AML-193 (cell line): Measurements from ENCODE around the gene HOXA6.

Experiments
- DNase-seq, 2 experiments: peaks; one replicate each; lab custom pipeline; 2025; lab: John Stamatoyannopoulos, UW

The HOXA6 gene

DNA sequence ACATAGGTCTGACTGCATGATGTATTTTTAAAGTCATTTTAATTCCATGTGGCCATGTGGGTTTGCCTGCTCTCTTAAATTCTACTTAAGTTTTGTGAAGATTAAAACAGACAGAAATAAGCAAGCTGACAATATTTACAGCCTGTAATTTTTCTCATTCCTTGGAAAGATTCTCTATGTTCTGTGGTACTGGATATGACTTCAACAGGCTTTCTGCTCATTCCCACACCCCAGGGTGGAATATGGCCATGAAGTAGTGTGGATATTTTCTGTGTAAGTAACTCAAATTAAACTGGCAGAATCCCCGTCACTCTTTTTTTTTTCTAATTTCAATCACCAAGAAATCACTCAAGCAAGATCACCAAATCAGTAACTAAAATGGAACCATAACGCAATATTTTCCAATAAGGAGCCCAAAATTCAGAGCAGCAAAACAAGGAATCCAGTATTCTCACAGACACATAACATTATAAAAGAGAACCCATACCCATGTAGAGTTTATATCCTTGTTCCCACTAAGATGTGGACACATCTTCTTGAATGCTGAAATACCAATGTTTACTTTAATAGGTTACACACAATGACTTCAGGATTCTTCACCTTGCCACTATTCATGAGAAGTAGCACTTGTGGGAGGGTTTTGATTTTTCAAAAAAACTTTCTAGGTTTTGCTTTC is 9.8 kb downstream of the HOXA6 start:
- no peak for DNase-seq

DNA sequence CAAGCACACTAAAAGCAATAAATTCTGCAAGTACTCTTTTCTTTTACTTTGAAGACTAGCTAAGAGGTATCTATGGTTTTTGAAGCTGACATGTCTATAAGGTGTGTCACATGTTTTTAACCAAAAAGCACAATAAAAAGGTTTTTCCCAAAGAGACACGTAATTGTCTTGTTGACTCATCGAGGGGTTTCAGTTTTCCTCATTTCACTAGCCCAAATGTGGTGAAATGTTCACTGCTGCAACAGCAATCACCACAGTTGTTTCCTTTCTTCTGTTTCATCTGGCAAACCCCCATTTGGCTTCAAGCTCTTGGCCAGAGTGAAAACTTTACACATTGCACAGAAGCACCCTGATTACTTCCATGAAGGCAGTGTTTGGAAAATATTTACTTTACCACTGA is 13.2 kb downstream of the HOXA6 start:
- DNase-seq = peak; percentile 9 to 18

DNA sequence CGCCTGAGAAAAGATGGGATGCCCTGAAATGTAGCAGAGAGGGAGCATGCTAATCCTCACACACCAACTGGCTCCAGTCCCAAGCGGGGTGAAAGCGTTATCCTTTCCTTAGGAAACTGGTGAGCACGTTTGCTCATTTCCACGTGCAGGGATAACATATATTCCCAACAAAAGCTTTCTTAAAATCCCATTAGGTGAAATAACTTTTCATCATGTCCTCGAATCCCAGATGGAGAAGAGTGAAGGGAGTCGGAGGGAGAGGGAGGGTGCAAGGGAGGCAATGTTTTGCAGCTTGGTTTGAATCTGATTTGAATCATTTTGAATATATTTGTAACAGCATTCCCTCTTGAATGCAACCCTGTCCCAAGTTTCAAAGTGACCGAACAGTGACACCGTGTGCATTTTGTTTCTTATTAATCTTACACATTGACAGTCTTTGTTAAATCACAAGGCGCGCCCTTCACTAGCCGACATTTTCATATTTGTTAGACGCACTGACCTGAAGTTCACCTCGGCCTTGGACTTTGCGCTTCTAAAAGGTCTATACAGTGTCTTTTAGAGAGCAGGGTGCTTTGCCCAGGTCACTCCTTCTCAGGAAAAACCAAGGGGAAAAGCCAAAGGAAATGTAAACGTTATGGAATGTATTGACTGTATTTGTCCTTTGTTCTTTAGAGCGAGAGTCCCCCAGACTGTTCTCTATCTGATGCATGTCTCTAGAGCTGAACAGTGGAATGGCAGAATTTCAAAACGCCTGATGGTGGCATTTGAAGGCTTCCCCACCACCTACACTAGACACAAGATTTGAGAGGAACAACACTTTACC is 14.0 kb downstream of the HOXA6 start:
- DNase-seq = no peak

DNA sequence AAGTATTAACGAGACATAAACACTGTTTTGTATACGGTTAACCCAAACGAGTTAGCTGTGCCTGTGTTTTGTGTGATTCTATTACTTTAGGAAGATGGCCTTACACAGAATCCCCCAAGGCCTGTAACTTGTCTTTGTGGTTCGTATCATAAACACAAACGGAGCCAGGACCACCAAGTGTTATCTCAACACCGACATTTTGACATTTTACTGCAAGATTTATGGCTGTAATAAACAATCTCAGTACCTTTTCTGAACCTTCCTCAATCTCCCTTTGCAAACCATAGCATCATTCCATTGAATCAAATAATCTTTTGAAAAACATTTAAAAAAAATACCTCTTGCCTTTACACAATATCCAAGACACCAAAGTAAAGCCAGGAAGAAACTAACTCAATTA is 14.6 kb downstream of the HOXA6 start:
- no peak for DNase-seq

GRCh38 chr7:27132214-27132613 is 15.4 kb downstream of the HOXA6 start:
- no peak for DNase-seq

- no peak for DNase-seq
Observed at GRCh38 chr7:27131390-27131819, 16.2 kb downstream of the HOXA6 start.

DNA sequence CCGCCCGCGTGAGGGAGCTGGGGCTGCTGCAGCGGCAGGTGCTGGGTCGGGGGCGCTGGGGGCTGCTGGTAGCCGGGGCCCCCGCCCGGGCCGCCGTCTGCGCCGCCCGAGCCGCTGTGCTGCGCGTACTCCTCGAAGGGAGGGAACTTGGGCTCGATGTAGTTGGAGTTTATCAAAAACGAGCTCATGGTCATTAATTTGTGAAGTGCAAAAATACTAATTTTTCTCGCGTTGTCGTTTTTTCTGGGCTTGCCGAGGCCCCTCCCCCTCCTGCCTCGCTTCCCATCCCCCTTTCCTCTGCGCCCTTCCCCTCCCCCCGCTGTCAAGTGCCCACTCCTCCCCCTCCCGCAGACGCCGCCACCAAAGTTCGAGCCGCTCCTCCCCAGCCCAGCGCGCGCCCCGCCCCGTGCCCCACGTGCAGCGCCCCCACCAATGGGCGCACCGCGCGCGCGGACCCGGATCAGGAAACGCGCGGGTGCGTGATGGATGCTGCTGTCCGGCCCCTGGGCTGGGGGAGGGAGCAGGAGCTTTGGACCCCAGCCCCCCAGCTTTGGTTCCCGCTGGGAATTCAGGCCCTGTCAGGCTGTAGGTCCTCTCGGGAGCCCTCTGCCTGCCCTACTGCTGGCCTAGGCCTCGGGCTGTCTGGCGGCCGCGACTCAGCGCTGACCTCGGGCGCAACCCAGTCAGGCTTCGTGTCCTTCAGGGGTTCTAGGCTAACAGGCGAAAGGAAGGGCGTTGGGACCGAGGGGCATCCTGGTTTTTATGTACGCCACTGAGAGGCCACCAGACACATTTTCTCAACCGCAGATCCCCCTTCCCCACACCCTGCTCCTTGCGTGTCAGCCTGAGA is 16.8 kb downstream of the HOXA6 start, which contains the start of gene HOXA4:
TSS of gene HOXA4 (minus strand) at position 218 of the 850 bp plus-strand sequence. CDS start at position 194, 24 bp downstream.
- no peak for DNase-seq

- no peak for DNase-seq
Observed at GRCh38 chr7:27129729-27130539, 17.6 kb downstream of the HOXA6 start.

GRCh38 chr7:27128776-27129728 is 18.5 kb downstream of the HOXA6 start:
- DNase-seq = no peak

DNA sequence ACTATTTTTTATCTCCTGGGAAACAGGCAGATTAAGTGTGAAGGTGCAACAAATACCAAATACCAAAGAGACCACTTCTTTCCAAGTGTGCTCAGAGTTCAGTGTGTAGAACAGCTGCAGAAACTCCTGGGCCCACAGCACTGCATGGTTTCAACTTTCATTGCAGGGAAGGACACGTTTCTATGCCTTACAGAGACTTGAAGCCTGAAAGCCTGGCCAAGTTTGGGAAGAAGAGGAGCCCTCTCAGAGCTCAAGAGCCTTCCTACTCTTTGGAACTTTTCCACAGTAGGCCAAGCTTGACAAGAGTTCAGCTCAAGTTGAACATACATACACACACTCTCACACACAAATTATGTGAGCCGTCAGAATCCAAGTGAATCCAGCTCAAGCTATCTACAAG is 19.5 kb downstream of the HOXA6 start:
- no peak for DNase-seq

DNA sequence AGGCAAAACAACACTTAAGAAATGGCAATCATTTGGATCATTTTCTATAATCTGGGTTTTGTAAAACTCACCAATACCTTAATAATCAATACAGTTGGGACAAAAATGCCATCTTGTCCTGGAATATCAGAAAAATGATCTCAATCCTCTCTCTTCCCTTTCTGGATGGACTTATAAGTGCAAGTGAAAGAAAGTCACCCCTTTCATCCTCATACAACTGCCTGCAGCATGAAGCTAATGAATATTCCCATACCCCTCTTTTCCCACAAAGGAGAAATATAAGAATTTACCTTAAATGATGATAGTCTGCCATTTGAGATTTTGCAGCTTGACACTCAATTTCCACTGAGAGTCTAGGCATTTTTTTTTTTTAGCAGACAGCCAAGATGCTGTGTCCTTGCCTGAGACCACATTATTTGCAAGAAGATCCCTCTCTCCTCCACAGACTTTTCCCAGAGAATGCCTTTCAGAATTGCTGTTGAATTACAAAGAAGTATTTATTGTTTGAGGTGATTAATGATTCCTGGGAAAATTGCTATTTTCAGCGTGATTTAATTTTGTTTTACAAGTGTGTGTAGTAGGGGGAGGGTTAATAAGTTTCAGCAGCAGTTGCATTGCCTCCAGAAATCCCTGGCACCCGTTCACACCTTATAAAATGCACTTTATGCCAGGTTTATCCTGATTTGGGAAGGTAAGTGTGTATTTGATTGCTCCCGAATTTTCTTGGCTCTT is 20.8 kb downstream of the HOXA6 start:
- DNase-seq = no peak

- DNase-seq = no peak
Observed at GRCh38 chr7:27125986-27126394, 21.6 kb downstream of the HOXA6 start.

DNA sequence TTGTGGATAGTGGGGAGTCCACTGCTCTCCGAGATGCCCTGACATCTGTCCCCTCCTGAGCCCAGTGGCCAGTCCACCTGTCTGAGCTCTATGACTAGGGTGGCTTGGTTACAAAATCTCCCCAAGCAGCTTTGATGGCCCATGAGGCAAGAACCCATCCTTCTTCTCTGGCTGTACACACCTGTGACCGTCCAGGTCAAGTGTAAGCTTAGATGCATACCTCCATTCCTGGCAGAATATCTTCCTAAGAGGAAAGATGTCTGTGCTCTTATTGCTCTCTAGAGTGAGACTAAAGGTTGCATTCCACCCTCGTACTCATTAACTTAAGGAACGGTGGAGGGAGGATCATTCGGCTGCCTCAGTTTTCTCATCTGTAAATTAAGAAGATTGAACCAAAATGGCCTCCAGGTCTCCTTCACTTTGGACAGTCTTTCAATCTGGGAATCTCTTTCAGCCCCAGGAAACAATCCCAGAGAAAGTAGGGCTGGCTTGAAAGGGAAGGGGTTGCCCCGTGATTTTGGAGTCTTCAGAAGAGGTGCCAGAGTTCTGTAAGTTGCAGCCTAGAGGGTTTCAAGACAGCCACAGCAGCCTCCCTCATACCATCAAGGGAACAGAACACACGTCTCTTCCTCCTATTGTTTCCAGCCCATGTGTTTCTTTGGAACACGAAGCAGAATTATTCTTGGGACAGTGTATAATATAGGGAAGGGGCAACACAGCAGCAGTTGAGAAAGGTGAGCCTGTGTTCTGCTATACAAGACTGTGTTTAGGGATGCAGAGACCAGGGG is 22.5 kb downstream of the HOXA6 start:
- no peak for DNase-seq

GRCh38 chr7:27124096-27124901 is 23.3 kb downstream of the HOXA6 start:
- DNase-seq = no peak

DNA sequence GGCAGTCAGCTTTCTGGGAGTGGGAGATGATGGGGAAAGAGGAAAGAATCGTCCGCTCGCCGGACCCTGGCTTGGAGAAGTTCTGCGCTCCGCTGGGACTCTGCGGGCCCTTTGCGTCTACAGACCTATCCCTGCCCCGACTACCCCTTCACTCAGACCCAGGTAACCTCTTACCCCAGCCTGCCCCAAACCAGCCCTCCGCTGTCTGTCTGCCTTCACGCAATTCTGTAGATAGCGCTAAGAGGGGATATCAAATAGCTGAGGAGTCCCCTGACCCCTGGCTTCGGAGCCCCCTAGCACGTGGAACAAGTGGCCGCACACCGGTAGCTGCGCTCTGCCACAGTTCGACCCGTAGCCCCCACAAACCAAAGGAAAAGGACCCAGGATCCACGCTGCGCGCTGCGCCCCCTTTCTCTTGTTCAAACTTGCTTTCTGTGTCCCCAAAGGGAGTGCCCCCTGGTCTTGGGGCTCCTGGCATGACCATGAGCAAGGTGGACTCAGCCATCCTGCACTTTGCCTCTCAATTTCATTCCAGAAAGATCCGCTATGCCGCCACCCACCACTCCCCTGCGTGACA is 24.0 kb downstream of the HOXA6 start:
- DNase-seq = no peak

DNA sequence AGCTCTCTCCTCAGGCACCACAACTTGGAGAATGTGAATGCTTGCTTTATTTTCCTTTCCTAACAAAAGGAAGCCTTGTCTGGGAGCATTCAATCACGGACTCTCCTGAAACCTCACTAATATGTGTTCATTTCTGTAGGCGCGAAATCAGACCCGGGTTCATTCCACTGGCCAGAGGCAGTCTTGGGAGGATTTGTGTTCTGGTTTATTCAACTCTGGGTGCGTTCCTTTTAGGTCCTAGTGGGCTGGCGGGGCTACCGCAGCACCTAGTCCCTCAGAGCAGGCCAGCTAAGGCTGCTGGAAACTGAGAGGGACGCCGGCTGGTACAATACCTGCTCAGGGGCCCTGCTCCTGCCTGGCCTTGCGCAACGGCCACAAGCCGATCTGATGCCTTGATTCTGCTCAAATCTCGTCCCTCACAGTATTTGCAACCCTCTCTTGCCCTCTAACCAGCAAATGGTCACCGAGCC is 24.5 kb downstream of the HOXA6 start:
- DNase-seq = no peak

DNA sequence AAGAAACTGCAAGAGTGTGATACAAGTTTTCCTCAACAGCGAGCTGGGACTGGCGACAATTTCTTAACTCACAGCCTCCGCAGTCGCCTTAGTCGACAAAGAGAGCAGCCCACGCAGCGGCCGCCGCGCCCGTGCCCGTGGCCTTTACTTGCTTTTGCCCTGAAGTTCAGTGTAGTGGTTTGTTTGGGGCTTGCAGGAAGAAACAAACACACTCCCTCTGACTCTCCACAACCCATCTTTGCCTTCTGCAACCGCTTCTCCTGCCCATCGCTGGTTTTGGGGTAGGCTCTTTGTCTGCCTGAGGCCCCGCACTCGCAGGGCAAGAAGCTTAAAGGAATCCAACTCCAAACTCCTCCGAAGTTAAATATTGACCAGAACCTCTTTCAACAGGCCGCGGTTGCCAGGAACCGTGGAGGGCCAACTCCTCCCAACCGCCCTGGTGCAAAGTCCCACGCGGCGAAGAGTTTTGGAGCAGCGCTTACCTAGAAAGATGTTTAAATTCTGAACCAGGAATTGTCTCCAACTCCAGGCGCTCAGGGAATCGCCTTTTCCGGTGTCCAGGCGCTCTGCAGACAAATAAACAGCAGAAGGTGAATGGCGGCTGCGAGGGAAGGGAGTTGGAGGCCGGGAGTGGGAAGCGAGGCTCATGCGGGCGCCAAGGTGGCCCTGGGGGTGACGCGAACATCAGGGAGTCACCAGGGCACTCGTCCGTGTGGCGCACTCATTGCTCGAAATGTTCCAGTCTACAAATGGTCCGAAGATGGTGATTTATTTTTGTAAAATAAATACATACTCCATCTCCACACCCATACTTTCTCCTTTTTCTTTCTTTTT is 25.3 kb downstream of the HOXA6 start:
- DNase-seq = no peak
